GM21390 (cell line): Measurements from ENCODE around the gene TFE3.

Experiments
- ATAC-seq: cut with Tn5 transposase; IDR thresholded peaks from one replicate; pipeline ENCODE4 v1.9.1; 2021; ENCODE audit not compliant: unreplicated experiment

TFE3 gene

GRCh38 chrX:49061490-49061889 lies 18.3 kb upstream of the TFE3 start:
- ATAC-seq = no peak

- ATAC-seq = no peak
These were observed 17.8 kb upstream of the TFE3 start for GRCh38 chrX:49060914-49061313.

- no peak for ATAC-seq
These were observed 16.5 kb upstream of the TFE3 start for GRCh38 chrX:49059681-49060085.

- no peak for ATAC-seq
These were observed 16.0 kb upstream of the TFE3 start for GRCh38 chrX:49059201-49059600.

GRCh38 chrX:49058794-49059193 lies 15.6 kb upstream of the TFE3 start, which contains the start of gene CCDC120:
CCDC120 (plus strand) TSS chrX:49058999; CDS start chrX:49062042, 3,043 bp downstream.
- no peak for ATAC-seq

GRCh38 chrX:49054073-49054762 lies 11.1 kb upstream of the TFE3 start:
- no peak for ATAC-seq

- no peak for ATAC-seq
These were observed 10.3 kb upstream of the TFE3 start for GRCh38 chrX:49053223-49054072.

GRCh38 chrX:49043987-49044281 lies 777 bp upstream of the TFE3 start:
- ATAC-seq = no peak

- no peak for ATAC-seq
These were observed 457 bp downstream of the TFE3 start for GRCh38 chrX:49042581-49043219.

GRCh38 chrX:49041744-49042580 lies 1.2 kb downstream of the TFE3 start:
- no peak for ATAC-seq

GRCh38 chrX:49040376-49040955 lies 2.7 kb downstream of the TFE3 start:
- no peak for ATAC-seq

- no peak for ATAC-seq
These were observed 3.4 kb downstream of the TFE3 start for GRCh38 chrX:49039598-49040375.

- no peak for ATAC-seq
These were observed 5.2 kb downstream of the TFE3 start for GRCh38 chrX:49037883-49038475.

GRCh38 chrX:49030283-49030682 lies 12.9 kb downstream of the TFE3 start:
- ATAC-seq = no peak

GRCh38 chrX:49029876-49030275 lies 13.3 kb downstream of the TFE3 start:
- no peak for ATAC-seq

- ATAC-seq = no peak
These were observed 23.4 kb downstream of the TFE3 start for GRCh38 chrX:49019599-49020249.

GRCh38 chrX:49019050-49019449 lies 24.1 kb downstream of the TFE3 start:
- ATAC-seq = no peak

GRCh38 chrX:49003696-49004095 lies 39.5 kb downstream of the TFE3 start:
- ATAC-seq = no peak
